HFFc6 (cell line): ENCODE results near the gene FGF18. TPM values are rescaled to one million over a fixed set of nuclear protein-coding genes. Genes with fewer than 3 reads are reported as not detected.

Experiments used
- DNase-seq: peaks from one replicate; pipeline ENCODE4 v3.0.0-alpha.2; 2018
- H3K27ac Mint-ChIP-seq: 2 replicates; pipeline ENCODE4 v1.8.0; 2020; ENCODE audit warnings: mild to moderate bottlenecking, mixed read lengths
- H3K27me3 Mint-ChIP-seq: 2 replicates; pipeline ENCODE4 v1.8.0; 2021; ENCODE audit warnings: mild to moderate bottlenecking, moderate library complexity, mixed read lengths; ENCODE audit not compliant: insufficient read depth
- H3K36me3 Mint-ChIP-seq: 2 replicates; pipeline ENCODE4 v1.8.0; 2021; ENCODE audit warnings: low read depth, mixed read lengths
- H3K4me1 Mint-ChIP-seq: 2 replicates; pipeline ENCODE4 v1.8.0; 2020; ENCODE audit warnings: low read depth, mixed read lengths
- H3K4me3 Mint-ChIP-seq: 2 replicates; pipeline ENCODE4 v1.8.0; 2020; ENCODE audit warnings: mild to moderate bottlenecking, moderate library complexity, mixed read lengths
- H3K9me3 Mint-ChIP-seq: 2 replicates; pipeline ENCODE4 v1.8.0; 2020; ENCODE audit warnings: mild to moderate bottlenecking, mixed read lengths
- total RNA-seq, 6 experiments: library from RNA; stranded (reverse); fragmentation: NEBNext Ultra II Directional; extraction: Animal tissue kit (Norgen Biotek cat#: 25700); gene quantifications; 2 replicates in 1 of 6; 3 replicates in 5 of 6; pipeline ENCODE4 v1.2.3, GENCODE V29; 2021
- TF ChIP-seq, protein P1 (sequence below): fragments of 200-600 bp; sonication (generic); IDR thresholded peaks from 2 replicates; pipeline ENCODE4 v1.5.0; 2021; ENCODE audit warnings: antibody characterized with exemption, mild to moderate bottlenecking

The FGF18 gene
- total RNA-seq, 6 experiments from 2014 or later, result 0.16 to 0.17 TPM; not detected in 4

DNA sequence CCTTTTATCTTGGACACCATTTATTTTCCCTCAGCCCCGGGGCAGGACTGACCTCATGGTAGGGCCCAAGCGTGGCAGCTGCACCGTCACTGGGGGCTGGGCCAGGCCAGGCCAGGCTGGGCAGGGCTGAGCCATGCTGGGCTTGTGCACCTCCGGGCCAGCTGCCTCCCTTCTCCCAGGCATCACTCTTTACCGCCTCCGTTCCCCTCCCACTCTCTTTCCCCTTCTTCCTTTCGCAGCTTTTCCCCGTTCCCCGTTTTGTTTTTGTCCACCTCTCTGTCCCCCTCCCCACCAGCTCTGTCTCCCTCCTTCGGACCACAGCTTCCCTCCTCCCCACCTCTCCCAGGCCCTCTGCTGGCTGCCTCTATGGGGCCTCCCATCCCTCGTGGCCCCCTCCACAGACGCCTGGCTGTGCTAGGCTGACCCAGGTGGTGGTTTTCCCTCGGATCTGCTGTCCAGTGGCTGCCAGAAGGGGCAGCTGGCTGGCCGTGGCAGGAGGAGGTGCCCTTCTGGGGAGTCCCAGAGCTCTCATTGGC is 17.9 kb downstream of the FGF18 start:
- H3K27ac Mint-ChIP-seq, result no peak overlapping the region
- no peaks in the 10 kb centered on the region; the same call in 1 of the 2 replicates for H3K4me1 Mint-ChIP-seq
- no peaks in the 10 kb centered on the region for H3K9me3 Mint-ChIP-seq
- no peaks in the 10 kb centered on the region for H3K36me3 Mint-ChIP-seq
- no peak for DNase-seq
- H3K4me3 Mint-ChIP-seq, result no peak overlapping the region
- TF ChIP-seq, protein P1, sequence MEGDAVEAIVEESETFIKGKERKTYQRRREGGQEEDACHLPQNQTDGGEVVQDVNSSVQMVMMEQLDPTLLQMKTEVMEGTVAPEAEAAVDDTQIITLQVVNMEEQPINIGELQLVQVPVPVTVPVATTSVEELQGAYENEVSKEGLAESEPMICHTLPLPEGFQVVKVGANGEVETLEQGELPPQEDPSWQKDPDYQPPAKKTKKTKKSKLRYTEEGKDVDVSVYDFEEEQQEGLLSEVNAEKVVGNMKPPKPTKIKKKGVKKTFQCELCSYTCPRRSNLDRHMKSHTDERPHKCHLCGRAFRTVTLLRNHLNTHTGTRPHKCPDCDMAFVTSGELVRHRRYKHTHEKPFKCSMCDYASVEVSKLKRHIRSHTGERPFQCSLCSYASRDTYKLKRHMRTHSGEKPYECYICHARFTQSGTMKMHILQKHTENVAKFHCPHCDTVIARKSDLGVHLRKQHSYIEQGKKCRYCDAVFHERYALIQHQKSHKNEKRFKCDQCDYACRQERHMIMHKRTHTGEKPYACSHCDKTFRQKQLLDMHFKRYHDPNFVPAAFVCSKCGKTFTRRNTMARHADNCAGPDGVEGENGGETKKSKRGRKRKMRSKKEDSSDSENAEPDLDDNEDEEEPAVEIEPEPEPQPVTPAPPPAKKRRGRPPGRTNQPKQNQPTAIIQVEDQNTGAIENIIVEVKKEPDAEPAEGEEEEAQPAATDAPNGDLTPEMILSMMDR, result no peak
- peaks cover 11% of the 10 kb centered on the region for H3K27me3 Mint-ChIP-seq

DNA sequence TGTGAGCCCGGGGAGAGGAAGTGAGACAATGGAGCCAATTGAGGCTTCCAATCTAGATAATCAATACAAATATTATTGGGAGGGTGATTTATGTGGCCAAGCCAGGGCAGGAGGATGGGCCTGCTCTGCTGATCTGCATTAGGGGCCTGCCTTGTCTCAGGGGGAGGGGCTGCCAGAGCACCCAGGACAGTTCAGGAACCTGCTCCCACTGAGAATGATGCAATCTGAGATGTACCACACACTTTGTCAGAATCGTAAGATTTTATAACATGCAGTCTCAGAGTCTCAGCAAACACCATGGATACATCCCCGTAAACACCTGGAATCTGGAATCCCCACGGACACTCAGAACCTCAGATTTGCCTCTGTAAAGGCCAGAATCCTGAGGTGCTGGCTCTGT is 19.3 kb downstream of the FGF18 start:
- Mint-ChIP-seq H3K9me3 (no peaks in the 10 kb centered on the region), H3K27ac (no peak overlapping the region), H3K4me1 (no peaks in the 10 kb centered on the region; the same call in 1 of the 2 replicates), H3K4me3 (no peak overlapping the region), H3K27me3 (peaks cover 11% of the 10 kb centered on the region), H3K36me3 (no peaks in the 10 kb centered on the region)
- no peak for DNase-seq
- TF ChIP-seq, protein P1, result no peak

DNA sequence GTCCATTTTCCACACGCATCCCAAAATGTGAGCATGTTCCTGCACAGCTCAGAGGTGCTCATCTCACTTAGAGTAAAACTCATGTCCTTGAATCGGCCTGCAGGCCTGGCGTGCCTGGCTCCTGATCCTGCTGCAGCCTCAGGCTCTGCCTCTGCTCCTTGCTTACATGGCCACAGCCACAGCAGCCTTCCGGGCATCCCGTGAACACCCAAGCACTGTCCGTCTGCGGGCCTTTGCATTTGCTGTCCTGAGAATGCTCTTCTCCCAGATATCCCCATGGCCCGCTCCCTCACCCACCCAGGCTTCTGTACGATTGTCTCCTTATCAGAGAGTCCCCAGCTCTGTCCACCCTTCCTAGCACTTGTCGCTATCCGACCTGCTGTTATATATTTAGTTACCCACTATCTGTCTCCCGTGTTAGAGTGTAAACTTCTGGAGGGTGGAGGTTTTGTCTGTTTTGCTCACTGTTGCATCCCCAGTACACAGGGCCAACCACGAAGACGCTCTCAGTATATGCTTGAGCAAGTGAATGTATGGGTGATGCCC is 21.9 kb downstream of the FGF18 start:
- Mint-ChIP-seq H3K9me3 (no peaks in the 10 kb centered on the region), H3K4me3 (no peak overlapping the region), H3K36me3 (no peaks in the 10 kb centered on the region), H3K27ac (no peak overlapping the region), H3K27me3 (peaks cover 9% of the 10 kb centered on the region), H3K4me1 (peaks cover 16% of the 10 kb centered on the region)
- TF ChIP-seq, protein P1, result no peak
- no peak for DNase-seq

DNA sequence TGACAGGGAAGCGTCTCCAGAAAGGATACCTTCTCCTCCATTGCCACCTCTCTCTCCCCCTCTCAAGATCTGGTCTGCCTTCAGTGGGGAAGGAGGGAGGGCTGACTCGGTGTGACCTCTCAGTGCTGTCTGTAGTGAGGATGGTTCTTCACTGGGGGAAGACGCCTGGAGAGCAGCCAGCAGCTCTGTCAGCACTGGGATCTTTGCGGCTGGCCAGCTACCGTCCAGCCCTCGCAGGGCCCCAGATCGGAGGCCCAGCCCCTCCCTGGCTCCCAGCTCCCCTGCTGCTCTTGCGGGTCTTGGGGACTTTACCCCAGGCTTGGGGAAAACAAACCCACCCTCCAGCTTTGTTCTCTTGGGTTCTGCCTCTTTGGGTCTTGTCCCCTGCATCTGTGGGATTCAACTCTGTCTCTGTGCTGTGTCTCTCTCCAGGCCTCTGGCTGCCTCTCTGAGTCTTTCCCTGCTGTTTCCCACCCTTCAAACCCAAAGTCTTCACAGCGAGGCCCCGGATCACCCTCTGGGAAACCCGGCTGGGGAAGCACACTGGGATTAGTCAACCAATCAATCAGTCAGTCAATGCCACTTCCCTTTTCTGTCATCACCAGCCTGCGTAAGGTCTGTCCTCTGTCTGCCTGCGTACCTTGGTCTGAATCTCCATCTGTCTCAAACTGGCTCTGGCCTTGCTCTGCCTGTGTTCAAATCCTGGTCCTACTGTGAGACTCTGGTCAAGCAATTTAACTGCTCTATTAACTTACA is 23.0 kb downstream of the FGF18 start:
- DNase-seq, result no peak
- Mint-ChIP-seq H3K4me1 (peaks cover 16% of the 10 kb centered on the region), H3K9me3 (no peaks in the 10 kb centered on the region), H3K27me3 (peaks cover 9% of the 10 kb centered on the region), H3K27ac (no peak overlapping the region), H3K4me3 (no peak overlapping the region), H3K36me3 (no peaks in the 10 kb centered on the region)
- TF ChIP-seq, protein P1, result no peak

DNA sequence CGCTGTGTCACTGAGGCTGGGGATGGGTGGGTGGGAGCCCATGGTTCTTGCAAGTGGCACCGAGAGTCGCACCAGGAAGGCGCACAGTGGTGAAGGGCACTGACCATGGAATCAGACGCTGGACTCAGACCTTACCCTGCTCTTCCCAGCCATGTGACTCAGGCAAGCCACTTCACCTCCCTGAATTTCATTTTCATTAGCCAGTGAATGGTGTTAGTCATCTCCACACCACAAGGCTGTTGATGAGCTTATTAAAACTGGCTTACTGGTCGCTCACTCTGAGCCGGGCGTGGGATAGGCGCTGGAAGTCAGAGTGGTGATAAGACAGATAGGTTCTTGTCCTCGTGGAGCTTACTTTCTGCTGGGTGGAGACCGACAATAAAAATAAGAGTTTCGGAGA is 25.1 kb downstream of the FGF18 start:
- Mint-ChIP-seq H3K36me3 (no peaks in the 10 kb centered on the region), H3K27ac (no peak overlapping the region), H3K4me1 (peaks cover 21% of the 10 kb centered on the region), H3K4me3 (no peak overlapping the region), H3K9me3 (no peaks in the 10 kb centered on the region), H3K27me3 (peaks cover 15% of the 10 kb centered on the region)
- no peak for DNase-seq
- TF ChIP-seq, protein P1, result no peak
